H54 (cell line): ENCODE data around the gene COQ7.

Source experiments
- DNase-seq: peaks from one replicate; pipeline ENCODE4 v3.0.0; 2011; ENCODE audit warnings: low spot score, mixed read lengths; ENCODE audit not compliant: insufficient read length
- FAIRE-seq: peaks from 3 replicates; lab custom pipeline; 2011; peaks lifted over from hg19 to GRCh38; lab: Jason Lieb, UNC
- POLR2A ChIP-seq: IDR thresholded peaks from 2 replicates; pipeline ENCODE4 v1.6.1; 2011; ENCODE audit warnings: low read depth, mild to moderate bottlenecking, low read length

The COQ7 gene

DNA sequence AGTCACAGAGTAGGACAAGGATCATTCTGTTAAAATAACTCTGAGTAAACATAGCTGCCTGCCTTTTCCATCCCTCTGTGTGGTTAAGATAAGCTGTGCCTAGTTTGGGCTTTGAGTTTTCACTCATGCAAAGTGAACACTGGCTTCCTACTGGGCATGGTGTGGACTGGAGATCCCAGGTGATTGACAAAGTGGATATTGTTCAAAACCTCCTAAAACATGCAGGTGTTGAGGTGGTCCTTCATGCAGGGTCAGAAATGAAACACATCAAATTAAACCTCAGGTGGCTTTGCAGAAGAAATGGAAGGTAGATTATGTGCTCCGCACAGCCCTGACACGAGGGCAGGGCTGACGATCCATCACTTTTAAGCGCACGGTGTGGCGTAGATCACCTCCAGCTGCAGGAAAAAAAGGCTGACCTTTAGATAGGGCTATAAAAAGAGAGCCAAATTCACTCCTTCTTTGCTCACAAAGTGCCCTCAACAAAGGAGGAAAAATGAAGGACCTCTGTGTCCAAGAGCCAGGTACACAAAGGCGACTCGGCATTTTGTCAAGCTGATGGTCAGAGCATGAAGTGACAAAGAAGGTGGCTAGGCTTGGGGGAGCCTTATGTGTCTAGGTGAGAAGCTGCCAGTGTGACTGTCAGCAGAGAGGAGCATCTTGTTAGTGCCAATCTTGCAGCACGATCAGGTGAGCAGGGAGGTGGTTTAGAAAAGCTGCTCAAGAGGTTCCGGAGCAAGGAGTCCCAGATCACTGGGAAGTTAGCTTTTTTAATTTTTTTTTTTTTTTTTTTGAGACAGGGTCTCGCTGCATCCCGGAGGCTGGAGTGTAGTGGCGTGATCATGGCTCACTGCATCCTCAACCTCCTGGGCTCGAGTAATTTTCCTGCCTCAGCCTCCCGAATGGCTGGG is 26.5 kb downstream of the COQ7 start:
- no peak for TF ChIP-seq POLR2A
- FAIRE-seq: no peak

DNA sequence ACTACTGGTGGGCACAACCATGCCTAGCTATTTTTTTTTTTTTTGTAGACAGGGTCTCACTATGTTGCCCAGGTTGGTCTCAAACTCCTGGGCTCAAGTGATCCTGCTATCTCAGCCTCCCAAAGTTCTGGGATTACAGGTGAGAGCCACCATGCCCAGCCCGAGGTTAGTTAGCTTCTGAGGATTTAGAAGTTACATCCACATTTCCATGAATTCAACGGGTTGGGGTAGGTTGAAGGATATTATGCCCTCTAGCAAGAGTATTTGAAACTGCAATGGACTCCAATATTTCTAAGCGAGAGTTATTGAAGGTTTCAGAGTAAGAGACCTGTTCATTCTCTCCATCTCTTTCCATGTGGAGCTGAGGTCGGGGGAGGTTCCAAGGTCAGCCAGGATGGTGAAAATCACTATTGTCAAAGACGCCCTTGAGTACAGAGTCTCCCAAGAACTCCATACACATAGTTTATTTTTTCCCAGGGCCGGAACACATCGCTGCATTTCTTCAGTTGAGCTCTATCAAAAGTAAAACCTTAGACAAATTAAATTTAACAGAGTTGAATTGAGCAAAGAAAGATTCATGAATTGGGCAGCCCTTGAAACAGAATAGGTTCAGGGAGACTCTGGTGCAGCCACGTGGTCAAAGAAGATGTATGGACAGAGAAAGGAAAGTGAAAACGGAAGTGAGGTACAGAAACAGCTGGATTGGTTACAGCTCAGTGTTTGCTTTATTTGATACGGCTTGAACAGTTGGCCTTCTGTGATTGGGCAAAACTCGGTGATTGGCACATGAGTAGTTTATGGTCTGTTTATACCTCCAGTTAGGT is 27.3 kb downstream of the COQ7 start:
- DNase-seq (no peak), FAIRE-seq (no peak)
- TF ChIP-seq POLR2A: no peak

More for the DNA sequence above, 26.5 kb downstream of the COQ7 start:
- DNase-seq: no peak

DNA sequence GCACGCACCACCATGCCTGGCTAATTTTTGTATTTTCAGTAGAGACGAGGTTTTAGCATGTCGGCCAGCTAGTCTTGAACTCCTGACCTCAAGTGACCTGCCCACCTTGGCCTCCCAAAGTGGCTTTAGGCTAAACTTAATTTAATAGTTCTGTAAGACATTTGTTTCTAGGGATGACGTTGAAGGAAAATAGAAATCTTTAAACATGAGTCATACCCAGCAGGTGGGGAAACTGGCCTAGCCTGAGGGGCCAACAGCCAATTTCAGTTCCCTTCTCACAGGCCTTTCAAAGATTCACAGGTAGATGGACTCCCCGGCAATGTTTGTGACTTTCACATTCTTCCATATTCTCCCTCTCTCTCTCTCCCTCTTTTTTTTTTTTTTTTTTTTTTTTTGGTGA is 28.2 kb downstream of the COQ7 start:
- DNase-seq: no peak
- no peak for FAIRE-seq
- no peak for TF ChIP-seq POLR2A

DNA sequence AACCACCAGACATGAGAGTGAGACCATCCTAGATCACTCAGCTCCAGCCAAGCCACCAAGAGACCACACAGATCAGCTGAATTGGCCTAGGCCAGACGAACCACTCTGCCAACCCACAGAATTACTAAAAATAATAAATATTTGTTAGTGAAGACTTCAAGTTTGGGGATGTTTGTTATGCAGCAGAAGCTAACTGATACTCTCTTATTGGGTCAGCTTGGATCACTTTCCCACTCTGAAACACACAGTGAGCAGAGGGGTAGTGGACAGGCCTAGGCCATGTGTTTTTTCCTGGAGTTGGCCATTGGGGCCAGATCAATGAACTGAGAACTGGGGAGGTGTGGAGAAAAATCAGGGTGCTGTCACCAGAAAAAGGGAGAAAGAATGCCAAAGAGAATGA is 30.8 kb downstream of the COQ7 start:
- no peak for DNase-seq
- no peak for TF ChIP-seq POLR2A
- no peak for FAIRE-seq

DNA sequence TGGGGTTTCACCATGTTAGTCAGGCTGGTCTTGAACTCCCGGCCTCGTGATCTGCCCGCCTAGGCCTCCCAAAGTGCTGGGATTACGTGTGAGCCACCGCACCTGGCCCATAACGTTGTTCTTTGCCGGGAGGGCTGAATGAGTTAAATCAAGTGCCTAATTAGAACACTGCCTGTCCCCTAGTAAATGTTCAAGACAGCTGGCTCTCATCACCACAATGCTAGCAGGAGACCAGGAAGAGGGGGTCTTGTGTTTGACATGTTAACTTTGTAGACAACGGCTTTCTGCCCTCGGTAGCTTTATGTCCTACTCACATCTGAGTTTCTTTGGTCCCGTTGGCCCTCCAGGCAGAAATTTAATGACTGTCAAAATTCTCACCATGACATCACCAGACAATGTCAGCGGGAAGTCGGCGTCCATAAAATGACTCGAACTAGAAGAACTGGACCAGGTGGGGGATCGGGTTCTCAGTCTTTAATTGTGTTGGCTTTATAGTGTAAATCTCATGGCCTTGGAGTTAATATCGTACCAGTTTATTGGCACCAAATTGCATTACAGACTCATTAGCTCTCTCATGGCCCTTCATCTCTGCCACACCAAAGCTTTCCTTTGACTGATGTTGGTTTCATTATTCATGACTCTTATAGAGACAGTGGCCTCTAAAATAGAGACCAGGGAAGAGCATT is 34.9 kb downstream of the COQ7 start:
- no peak for DNase-seq
- FAIRE-seq: no peak
- TF ChIP-seq POLR2A: no peak

DNA sequence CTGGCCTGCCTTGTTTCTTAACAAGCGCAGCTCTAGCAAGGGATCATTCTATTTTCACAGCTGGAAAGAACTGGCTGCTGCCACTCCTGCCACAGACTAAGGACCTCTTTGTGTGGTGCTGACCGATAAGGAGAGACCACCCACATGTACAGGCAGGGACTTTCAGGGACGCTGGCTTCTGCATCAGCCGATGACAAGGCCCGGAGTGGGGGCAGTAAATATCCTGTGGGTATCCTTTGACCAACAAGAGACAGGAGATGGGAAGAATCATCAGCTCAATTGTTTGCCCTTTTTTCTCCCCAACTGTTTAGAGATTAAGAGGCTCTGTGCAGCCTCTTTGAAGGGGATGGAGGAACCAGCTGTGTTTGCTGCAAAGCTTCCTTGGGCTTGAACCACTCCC is 37.2 kb downstream of the COQ7 start:
- FAIRE-seq (no peak), DNase-seq (no peak)
- TF ChIP-seq POLR2A: no peak

DNA sequence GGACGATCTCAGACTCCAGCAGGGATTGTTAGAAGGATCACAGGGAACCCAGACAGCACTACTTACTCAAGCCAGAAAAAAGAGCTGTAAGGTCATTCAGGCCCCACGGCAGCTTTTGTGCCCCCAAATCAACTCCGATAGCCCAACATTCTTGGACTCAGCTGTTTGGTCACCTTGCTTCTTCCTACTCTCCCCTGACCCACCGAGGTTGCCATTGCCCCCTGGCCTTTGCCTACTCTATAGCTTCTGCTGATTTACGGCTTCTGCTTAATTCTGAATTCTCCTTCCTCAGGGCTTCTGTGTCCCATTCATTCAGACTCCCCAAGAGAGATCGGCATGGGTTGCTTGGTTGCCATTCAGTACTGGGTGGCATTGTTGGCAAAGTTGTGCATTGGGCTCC is 37.7 kb downstream of the COQ7 start:
- FAIRE-seq: no peak
- no peak for TF ChIP-seq POLR2A
- no peak for DNase-seq

DNA sequence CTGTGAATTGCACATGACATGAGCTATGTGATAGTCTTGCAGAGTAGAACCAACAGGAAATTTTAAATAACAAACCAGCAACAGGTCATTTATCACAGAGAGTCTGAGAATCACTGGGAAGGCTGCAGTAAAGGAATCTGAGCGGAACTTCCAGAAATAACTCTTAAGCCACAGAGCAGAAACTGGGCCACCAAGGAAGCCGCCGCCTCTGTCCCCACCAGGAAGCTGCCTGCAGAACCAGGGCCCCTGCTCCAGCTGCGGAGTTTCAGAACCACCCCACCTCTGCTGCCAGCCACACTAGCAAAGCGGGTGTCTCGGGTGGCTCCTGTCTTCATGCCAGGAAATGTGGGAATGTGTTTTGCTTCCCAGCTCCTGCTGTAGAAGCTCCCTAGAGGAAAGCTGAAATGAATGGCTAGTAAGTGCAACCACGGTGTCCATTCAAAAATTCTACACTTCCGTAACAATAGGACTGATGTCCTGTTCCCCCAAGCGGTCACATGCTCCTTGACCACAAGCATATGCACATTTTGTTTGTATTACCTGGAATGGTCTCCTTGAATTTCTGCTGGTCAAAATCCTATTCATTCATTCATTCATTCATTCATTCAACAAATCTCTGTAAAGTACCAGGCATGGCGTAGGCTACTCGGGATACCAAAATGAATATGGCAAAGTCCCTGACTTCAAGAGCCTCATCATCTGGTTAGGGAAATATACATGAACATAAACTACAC is 38.6 kb downstream of the COQ7 start:
- FAIRE-seq (no peak), DNase-seq (no peak)
- no peak for TF ChIP-seq POLR2A

DNA sequence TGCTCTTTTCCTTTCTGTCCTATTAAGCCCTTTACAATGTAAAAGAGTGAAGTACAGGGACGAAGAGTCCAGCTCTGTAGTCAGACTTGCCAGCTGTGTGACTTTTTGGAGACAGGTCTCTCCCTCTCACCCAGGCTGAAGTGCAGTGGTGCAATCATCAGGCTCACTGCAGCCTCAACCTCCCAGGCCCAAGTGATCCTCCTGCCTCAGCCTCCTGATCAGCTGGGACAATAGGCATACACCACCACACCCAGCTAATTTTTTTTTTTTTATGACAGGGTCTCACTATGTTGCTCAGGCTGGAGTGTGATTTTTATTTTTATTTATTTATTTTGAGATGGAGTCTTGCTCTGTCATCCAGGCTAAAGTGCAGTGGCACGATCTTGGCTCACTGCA is 39.2 kb downstream of the COQ7 start:
- TF ChIP-seq POLR2A: no peak
- FAIRE-seq (no peak), DNase-seq (no peak)

DNA sequence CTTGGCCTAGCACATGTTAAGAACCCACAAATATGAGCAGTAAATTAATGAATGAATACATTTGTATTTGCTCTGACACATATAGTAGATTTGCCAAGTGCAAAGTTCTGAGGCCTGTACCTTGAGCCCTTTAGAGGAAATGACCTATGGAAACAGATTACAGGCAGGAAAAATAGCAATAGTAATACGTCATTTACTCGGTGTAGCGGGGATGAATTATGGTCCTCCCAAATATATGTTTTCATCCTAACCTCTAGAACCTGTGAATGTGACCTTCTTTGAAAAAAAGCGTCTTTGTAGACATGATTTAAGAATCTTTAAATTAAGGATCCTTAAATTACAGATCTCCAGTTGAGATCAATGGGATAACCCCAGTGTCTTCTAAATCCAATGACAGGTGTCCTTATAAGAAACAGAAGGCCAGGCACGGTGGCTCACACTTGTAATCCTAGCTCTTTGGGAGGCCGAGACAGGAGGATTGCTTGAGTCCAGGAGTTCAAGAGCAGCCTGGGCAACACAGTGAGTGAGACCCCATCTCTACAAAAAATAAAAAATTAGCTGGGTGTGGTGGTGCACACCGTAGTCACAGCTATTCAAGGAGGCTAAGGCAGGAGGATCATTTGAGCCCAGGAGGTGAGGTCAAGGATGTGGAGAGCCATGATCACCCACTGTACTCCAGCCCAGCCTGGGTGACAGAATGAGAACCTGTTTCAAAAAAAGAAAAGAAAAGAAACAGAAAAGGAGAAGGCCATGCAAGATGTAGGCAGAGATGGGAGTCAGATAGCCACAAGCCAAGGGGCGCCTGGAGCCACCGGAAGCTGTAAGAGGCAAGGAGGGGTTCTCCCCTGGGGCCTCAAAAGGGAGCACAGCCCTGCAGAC is 41.2 kb downstream of the COQ7 start:
- DNase-seq: no peak
- TF ChIP-seq POLR2A: no peak
- no peak for FAIRE-seq

DNA sequence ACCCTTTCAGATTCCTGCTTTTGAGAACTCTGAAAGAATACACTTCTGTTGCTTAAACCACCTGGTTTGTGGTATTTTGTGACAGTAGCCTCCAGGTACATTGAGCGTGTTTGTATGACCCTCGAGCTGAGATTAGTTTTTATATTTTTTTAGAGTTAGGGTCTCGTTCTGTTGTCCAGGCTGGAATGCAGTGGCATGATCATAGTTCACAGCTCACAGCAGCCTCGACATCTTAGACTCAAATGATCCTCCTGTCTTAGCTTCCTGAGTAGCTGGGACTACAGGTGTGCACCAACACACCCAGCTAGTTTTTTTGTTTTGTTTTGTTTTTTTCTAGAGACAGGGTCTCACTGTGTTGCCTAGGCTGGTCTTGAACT is 41.9 kb downstream of the COQ7 start:
- DNase-seq (no peak), FAIRE-seq (no peak)
- no peak for TF ChIP-seq POLR2A

DNA sequence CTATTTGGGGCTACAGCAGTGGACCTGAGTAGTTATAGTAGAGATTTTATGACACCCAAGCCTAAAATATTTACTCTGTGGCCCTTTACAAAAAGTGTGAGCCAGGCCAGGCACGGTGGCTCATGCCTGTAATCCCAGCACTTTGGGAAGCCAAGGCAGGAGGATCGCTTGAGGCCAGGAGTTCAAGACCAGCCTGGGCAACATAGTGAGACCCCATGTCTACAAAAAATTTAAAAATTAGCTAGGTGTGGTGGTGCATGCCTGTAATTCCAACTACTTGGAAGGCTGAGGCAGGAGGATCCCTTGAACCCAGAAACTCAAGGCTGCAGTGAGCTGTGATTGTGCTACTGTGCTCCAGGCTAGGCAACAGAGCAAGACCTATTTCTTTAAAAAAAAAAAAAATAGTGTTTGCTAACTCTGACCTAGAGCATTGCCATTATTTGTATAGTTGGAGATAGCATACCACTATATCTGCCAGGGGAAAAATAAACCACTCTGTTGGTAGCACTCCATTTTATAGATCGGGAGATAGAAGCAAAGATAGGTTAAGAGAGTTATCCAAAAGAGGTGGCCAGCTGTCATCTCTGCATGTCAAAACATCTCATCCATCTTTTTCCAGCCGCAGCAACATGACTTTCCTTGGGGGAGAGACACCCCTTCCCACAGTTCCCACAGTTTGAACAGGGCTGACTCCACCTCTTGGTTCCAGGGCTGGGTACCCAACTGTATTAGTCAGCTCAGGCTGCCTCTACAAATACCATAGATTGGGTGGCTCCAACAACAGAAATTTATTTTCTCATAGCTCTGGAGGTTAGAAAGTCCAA is 43.3 kb downstream of the COQ7 start:
- DNase-seq (no peak), FAIRE-seq (no peak)
- TF ChIP-seq POLR2A: no peak
